ENCODE data around the gene ITK. TPM values are rescaled to one million over a fixed set of nuclear protein-coding genes. Genes with fewer than 3 reads are reported as not detected.

ITK gene
- total RNA-seq, 3 donors from 2014 or later (not counting 1 experiment from before 2014, with no cell fraction given): 153 to 188 (median 186) TPM

DNA sequence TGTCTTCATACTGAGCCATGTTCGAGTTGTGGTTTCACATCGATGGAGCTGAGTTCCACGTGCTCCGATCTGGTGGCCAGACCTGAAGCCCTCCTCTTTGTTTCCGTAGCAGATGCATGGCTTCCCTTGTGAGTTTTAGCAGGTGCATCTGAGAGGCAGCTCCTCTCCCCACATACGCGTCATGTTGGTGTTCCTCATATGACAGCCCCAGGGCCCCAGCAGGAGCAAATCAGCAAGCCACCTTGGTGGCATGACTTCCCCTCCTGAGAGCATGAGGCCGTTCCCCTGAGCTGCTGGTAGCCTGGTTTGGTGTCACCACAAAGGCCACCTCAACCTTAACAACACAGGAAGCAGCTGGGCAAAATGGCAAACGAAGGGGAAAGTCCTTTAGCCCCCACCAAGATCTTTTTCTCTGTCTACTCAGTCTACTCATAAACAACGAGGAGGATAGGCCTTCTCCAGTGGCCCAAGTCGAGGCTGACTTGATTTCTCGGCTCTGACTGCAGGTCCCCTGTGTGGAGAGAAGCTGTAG is 91.2 kb downstream of the ITK start:
- peaks cover 73% of the 10 kb centered on the region for H3K4me1 ChIP-seq (ENCODE audit: control insufficient read depth, insufficient read depth, low read length)
- no peak overlapping the region for H3K4me3 ChIP-seq (ENCODE audit: low read length)
- peak overlapping the region; percentile 86 for H3K27ac ChIP-seq (ENCODE audit: low read length)
- H3K4me1 Mint-ChIP-seq: peaks cover 95 to 96% of the 10 kb centered on the region in 2 donors
- peak overlapping the region; percentile 89 for H3K4me3 Mint-ChIP-seq
- peaks cover 5% of the 10 kb centered on the region for H3K36me3 ChIP-seq (ENCODE audit: control insufficient read depth, insufficient read depth, low read length)
- DNase-seq (peak; percentile 80 to 95), ATAC-seq (peak; percentile 81 to 91 (median 91))
- H3K9me3 Mint-ChIP-seq: no peaks in the 10 kb centered on the region
- H3K27me3 Mint-ChIP-seq (ENCODE audit: low read depth in 2 of 2): no peaks in the 10 kb centered on the region
- no peaks in the 10 kb centered on the region for H3K36me3 Mint-ChIP-seq
- intact Hi-C loops (cut with micrococcal nuclease): loop anchor here (1.0 to 5.0 kb wide), 7 partner anchors 19 to 240 kb away; partner anchors contain the start of gene MED7
- TF ChIP-seq, protein P1, sequence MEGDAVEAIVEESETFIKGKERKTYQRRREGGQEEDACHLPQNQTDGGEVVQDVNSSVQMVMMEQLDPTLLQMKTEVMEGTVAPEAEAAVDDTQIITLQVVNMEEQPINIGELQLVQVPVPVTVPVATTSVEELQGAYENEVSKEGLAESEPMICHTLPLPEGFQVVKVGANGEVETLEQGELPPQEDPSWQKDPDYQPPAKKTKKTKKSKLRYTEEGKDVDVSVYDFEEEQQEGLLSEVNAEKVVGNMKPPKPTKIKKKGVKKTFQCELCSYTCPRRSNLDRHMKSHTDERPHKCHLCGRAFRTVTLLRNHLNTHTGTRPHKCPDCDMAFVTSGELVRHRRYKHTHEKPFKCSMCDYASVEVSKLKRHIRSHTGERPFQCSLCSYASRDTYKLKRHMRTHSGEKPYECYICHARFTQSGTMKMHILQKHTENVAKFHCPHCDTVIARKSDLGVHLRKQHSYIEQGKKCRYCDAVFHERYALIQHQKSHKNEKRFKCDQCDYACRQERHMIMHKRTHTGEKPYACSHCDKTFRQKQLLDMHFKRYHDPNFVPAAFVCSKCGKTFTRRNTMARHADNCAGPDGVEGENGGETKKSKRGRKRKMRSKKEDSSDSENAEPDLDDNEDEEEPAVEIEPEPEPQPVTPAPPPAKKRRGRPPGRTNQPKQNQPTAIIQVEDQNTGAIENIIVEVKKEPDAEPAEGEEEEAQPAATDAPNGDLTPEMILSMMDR (IDR thresholded peaks at IDR 0.05): no peak
- H3K27ac Mint-ChIP-seq: peak overlapping the region; percentile 93 to 99
- no peaks in the 10 kb centered on the region for H3K9me3 ChIP-seq (ENCODE audit: control insufficient read depth, insufficient read depth, low read length)
- 0% methylated on average over 12 of the region's 12 CpGs for WGBS (ENCODE audit: insufficient coverage)
- no peaks in the 10 kb centered on the region for H3K27me3 ChIP-seq (ENCODE audit: control insufficient read depth, insufficient read depth, low read length)

GRCh38 chr5:157273131-157273556 is 92.5 kb downstream of the ITK start:
- intact Hi-C loops (cut with micrococcal nuclease): loop anchor here (2.0 to 5.0 kb wide), 5 partner anchors 20 to 241 kb away; no protein-coding TSS in a partner anchor
- H3K9me3 ChIP-seq (ENCODE audit: control insufficient read depth, insufficient read depth, low read length): no peaks in the 10 kb centered on the region
- H3K36me3 ChIP-seq (ENCODE audit: control insufficient read depth, insufficient read depth, low read length): peaks cover 5% of the 10 kb centered on the region
- TF ChIP-seq, protein P1 (IDR thresholded peaks at IDR 0.05): no peak
- no peak overlapping the region for H3K4me3 ChIP-seq (ENCODE audit: low read length)
- no peaks in the 10 kb centered on the region for H3K36me3 Mint-ChIP-seq
- 14% methylated on average over 1 of the region's 1 CpG for WGBS (ENCODE audit: insufficient coverage)
- ATAC-seq: peak; percentile 22 to 68 (median 40)
- peak in 1 of 2 donors; percentile 66 for DNase-seq
- H3K9me3 Mint-ChIP-seq: no peaks in the 10 kb centered on the region
- H3K27ac ChIP-seq (ENCODE audit: low read length): peak overlapping the region; percentile 86
- peak overlapping the region; percentile 89 for H3K4me3 Mint-ChIP-seq
- no peaks in the 10 kb centered on the region for H3K27me3 Mint-ChIP-seq (ENCODE audit: low read depth in 2 of 2)
- peaks cover 63% of the 10 kb centered on the region for H3K4me1 ChIP-seq (ENCODE audit: control insufficient read depth, insufficient read depth, low read length)
- H3K4me1 Mint-ChIP-seq: peaks cover 91 to 92% of the 10 kb centered on the region in 2 donors
- H3K27ac Mint-ChIP-seq: peak overlapping the region; percentile 93 to 99
- H3K27me3 ChIP-seq (ENCODE audit: control insufficient read depth, insufficient read depth, low read length): no peaks in the 10 kb centered on the region

- ATAC-seq (no peak), DNase-seq (no peak)
- no CpG with 5 or more reads among the region's 1 CpG for WGBS (ENCODE audit: insufficient coverage)
- Mint-ChIP-seq H3K4me3 (peak overlapping the region; percentile 6), H3K27ac (peak overlapping the region; percentile 82 to 99), H3K4me1 (peaks cover 82 to 88% of the 10 kb centered on the region in 2 donors), H3K9me3 (no peaks in the 10 kb centered on the region), H3K36me3 (no peaks in the 10 kb centered on the region), H3K27me3 (ENCODE audit: low read depth in 2 of 2) (no peaks in the 10 kb centered on the region)
- Histone ChIP-seq H3K27me3 (ENCODE audit: control insufficient read depth, insufficient read depth, low read length) (no peaks in the 10 kb centered on the region), H3K36me3 (ENCODE audit: control insufficient read depth, insufficient read depth, low read length) (no peaks in the 10 kb centered on the region), H3K9me3 (ENCODE audit: control insufficient read depth, insufficient read depth, low read length) (no peaks in the 10 kb centered on the region), H3K4me3 (ENCODE audit: low read length) (no peak overlapping the region), H3K27ac (ENCODE audit: low read length) (no peak overlapping the region), H3K4me1 (ENCODE audit: control insufficient read depth, insufficient read depth, low read length) (peaks cover 49% of the 10 kb centered on the region)
- TF ChIP-seq, protein P1 (IDR thresholded peaks at IDR 0.05): no peak
- intact Hi-C loops (cut with micrococcal nuclease): no loop called here
Observed at GRCh38 chr5:157275403-157275802, 94.8 kb downstream of the ITK start.

Data from natural killer cell (primary cell).